HG03039 (cell line): ENCODE measurements around the gene GLIPR1.
A peak's percentile ranks its signal among the peaks of the same experiment; 100 is the strongest.
"Not testable (repeated sequence)": the region's sequence is repeated elsewhere in the genome, so short reads cannot be mapped to it uniquely, and the experiment has no call there.

Source experiments
- ATAC-seq: cut with Tn5 transposase; IDR thresholded peaks from one replicate; pipeline ENCODE4 v1.9.1; 2021; ENCODE audit warnings: mild to moderate bottlenecking, moderate library complexity; ENCODE audit not compliant: unreplicated experiment

Gene GLIPR1

DNA sequence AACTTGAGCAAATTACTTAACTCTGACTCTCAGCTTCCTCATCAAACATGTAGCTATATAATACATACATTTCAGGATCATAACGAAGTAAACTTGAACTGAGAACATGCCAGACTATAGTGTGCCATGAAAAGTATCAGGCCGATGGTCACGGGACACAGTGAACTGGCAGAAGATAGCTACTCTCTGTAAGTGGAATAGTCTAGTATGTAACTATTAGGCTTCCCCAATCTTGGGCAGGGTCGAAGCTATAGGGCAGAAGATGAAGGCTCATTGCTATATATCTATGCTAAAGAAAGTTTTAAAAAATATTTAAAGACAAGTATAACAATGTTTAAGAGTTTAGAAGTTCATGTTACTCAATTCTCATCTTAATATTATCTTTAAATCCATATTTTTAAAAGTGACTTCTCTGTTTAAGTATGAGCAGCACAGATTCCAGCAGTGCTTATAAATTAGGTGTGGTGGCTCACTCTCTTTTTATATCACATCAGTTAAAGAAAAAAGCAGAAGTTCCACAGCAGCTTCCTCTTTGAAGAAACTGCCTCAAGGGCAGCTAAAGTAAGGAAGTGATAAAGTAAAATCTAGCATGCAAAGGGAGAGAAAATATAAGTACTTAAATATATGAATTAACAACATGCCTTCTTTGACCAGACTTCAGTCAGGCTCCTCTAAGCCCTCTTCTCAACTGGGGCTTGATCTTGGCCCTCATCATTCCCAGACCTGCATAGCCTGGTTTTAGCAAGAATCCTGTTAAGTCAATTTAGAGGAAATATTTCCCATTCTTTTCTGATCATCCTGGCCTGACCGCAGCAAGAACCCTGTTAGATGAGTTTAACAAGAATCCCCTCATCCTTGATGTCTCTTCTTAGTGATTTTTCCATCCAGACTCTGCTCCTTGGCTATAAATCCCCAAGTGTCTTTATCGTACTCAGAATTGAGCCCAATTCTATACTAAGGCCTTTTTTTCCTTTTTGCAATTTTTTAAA lies 8.4 kb upstream of the GLIPR1 start:
- ATAC-seq: no peak

DNA sequence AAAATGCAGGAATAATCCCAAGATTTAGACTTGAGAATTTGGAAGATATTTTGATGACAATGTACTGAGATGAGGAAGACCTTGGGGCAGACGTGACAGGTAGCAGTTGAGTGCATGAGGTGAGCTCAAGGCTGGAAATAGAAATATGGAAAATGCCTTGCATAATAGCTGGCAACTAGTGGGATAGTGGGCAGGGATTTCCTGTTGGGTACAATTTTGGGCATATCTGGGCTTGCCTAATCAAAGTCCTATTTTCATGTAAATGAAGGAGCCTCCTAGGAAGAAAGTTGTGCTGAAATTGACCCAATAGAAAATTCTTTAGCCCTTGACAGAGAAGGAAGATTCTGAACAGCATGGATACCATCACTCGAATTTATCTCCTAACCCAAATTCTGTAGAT lies 6.4 kb upstream of the GLIPR1 start:
- no peak for ATAC-seq

DNA sequence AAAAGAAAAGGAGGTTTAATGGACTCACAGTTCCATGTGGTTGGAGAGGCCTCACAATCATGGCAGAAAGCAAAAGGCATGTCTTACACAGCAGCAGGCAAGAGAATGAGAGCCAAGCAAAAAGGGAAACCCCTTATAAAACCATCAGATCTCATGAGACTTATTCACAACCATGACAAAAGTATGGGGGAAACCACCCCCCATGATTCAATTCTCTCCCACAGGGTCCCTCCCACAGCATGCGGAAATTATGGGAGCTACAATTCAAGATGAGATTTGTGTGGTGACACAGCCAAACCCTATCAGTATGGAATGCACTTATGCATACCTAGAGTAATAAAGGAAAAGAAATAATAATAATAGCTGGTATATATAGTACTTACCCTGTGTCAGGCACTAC lies 4.5 kb upstream of the GLIPR1 start:
- ATAC-seq: no peak

GRCh38 chr12:75477137-75477536 lies 3.4 kb upstream of the GLIPR1 start:
- no peak for ATAC-seq

DNA sequence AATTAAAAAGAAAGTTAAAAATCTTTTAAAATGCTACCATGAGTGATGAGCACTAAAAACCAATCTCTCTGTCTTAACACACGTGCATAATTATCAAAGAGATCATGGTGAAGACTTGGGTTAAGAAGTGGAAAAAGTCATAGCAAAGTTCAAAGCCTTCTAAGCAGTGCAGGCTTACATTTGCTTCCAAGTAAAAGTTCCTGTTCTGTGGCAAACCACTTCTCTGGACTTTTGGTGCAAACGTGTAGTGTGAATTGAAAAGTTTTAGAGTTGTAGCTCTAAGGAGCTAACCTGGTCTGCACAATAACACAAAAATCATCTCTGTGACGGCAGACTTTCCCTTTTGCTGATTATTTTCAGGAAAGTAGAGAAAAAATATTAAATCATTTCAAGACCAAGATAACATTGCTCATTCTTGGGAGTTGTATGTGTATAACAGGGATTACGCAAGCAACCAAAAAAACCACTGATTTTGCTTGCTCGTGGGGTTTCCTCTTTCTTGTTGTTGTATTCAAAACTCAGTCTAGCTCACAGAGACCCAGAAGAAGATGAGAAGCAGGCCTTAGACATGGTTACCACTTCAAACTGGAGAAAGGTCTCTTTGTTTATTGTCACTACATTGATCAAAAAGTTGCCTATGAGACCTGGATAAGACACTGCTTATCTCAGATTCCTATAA lies 2.3 kb upstream of the GLIPR1 start:
- peak; percentile 28 for ATAC-seq

- ATAC-seq: no peak
Measured at GRCh38 chr12:75479963-75480461, 543 bp upstream of the GLIPR1 start.

DNA sequence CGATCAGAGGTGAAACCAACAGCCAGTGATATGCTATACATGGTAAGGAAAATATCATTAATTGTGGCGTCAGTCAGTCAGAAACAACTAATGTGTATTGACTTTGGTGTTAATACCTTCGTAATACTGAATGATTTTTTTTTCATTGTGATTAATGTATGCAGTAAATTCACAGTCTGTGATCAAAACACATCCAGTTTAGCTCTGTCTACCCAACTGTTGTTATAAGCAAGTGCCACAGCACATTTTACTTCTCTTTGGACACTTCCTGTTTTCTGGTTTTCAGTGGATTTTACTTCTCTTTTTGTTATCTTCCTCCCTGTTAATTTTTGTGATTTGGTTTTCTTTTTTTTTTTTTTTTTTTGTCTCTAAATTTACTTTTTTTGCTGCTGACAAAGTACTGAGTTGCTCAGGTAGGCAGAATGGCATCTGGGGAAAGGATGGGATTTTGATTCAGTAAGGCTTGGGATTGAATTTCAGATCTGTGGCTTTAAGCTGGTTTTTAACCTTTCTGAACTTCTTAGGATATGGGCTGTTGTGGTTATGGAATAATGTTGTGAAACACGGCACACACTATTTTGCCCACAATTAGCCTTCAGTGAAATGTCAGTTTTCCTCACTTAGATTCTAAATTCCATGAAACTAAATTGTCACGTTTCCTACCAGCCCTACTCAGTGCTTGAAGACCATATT lies 604 bp downstream of the GLIPR1 start:
- ATAC-seq: peak; percentile 7

DNA sequence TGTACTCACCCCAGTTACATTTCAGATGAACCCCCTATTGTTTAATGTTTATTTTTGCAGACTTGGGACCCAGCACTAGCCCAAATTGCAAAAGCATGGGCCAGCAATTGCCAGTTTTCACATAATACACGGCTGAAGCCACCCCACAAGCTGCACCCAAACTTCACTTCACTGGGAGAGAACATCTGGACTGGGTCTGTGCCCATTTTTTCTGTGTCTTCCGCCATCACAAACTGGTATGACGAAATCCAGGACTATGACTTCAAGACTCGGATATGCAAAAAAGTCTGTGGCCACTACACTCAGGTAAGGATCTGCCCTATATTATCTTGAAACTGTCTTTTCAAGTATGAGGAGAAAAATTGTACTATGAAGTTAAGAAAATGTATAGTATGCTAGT lies 1.2 kb downstream of the GLIPR1 start:
- no peak for ATAC-seq

- no peak for ATAC-seq
Measured at GRCh38 chr12:75482646-75483045, 2.1 kb downstream of the GLIPR1 start.

DNA sequence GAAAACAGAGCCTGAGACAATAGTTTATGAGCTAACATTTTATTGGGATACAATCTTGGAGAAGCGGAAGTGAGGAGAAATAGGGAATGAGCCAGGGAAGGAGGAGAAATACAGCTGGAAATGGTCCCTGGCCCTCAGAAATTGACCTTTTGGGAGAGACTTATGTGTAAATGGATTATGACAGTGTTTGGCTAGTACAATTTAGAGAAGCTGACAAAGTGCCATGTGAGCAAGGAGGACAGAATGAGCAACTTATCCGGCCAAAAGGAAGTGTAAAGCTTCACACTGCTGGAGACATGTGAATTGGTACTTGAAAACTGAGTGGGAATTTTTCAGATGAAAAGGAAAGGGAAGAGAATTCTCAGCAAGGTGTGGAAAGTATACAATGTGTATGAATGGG lies 2.9 kb downstream of the GLIPR1 start:
- ATAC-seq: no peak

GRCh38 chr12:75484450-75484849 lies 3.9 kb downstream of the GLIPR1 start:
- not testable (repeated sequence) for ATAC-seq

DNA sequence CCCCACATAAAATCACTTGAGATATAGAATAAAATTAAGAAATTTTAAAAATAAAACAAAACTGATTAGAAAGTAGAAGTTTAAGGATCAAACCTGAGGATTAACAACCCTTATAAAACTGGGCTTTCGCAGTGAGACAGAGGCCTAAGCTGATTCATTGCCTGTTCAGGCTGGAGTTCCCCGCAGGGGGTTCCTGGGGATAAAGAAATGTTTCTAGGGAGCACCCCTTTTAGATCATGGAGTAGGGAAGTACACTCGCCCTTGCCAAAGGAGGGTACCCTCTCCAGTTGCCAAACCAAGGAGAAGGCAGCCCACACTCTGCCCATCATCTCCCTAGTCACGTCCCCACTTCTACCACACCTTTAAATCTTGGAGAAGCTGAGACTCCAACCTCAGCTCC lies 6.8 kb downstream of the GLIPR1 start:
- ATAC-seq: no peak

GRCh38 chr12:75488553-75488952 lies 8.0 kb downstream of the GLIPR1 start:
- ATAC-seq: no peak

DNA sequence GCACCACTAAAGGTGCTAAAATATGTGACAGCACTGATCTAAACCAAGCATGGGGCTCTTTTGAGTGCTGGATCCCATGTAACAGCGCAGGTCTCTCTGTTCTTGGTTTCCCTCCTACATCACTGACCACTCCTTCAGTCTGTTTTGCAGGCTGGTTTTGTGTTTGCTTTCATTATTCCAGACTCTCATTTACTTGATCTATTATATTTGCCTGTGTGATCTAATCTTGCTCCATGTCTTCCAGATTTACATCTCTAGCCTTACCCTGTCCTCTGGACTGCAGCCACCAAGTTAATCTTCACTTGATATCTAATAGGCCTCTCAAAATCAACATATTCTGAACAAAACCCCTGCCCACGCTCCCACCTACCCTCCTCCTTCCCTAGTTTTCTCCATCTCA lies 8.6 kb downstream of the GLIPR1 start:
- ATAC-seq: peak; percentile 7

DNA sequence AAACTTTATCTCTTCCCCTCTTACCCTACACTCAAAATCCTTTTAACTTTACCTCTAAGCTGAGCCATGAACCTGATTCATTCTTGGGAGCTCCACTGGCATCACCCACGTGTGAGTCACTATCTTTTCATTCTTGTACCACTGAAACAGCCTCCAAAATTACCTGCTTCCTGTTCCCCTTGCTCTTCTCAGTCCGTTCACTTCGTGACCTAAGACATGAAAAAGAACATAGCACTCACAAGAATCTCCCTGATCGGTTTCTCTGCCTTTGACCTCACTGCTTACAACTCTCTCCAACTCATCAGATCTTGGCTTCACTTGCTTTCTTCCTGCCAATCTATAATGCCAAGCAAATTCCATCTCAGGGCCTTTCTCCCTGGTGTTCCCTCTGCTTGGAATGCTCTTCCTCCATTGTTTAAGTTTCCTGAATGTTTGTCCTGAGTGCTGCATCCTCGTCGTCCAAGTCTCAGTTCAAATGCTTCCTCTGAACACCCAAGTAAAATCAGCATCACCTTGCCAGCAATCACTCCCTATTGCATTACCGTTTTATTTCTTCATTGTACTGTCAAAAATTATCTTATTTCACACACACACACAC lies 9.2 kb downstream of the GLIPR1 start:
- ATAC-seq: peak; percentile 60

- ATAC-seq: no peak
Measured at GRCh38 chr12:75491169-75491568, 10.6 kb downstream of the GLIPR1 start.

DNA sequence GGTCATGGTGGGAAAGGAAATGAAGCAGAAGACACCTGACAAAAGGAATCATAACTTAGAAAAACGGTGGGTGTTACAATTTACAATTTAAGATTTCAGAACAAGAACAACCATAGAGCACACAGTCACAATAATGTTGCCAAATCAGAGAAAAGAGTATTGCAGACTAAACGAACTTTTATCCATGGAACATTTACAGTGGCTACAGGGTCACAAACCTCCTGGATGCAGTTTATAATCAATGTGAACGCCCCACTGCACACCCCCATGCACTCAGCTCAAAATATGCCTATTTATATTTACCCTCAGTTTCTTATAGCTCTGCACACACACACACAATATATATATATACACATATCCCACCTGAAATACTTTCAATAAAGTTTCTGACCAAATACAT lies 22.9 kb downstream of the GLIPR1 start:
- ATAC-seq: no peak

DNA sequence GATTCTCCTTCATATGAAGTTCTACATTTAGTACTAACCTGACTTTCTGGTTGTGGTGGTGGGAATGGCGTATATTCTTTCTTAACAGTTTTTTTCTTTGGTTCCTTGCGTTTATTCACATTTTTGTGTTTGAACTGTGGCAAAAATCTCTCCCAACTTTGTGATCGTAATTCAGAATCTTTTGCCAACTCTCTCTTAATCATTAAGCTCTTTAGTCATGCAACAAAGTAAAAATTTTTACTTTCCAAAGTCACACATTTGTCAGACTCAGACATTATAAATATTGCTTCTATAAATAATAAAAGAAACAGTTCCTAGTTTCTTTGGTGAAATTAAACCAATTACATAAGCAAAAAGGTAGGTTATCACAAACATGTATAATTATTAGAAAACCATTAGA lies 23.3 kb downstream of the GLIPR1 start:
- no peak for ATAC-seq

DNA sequence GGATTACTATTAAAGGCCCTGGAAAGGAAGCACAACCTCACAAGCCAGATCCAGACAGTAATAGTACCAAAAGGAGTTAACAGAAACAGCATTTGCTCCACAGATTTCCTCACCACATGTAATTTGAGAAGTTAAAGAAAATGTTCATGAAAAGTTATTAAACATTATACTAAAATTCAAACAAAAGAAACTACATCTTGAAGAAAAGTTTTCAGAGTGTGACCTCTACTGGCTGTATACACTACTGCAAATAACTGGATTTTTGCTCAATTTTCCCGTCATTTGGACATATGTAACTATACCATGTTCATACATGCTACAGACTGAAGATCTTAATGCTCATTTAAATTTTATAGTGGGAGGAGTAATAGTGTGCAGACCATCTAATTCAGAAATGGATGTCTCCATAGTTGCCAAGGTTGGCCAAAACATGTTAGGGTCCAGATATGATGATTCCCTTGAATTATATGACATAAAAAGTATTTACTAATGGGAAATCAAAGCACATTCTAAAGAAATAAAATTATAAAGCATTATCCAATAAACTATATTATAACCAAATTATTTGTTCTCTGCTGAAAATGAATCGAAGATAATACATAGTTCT lies 25.3 kb downstream of the GLIPR1 start:
- no peak for ATAC-seq

DNA sequence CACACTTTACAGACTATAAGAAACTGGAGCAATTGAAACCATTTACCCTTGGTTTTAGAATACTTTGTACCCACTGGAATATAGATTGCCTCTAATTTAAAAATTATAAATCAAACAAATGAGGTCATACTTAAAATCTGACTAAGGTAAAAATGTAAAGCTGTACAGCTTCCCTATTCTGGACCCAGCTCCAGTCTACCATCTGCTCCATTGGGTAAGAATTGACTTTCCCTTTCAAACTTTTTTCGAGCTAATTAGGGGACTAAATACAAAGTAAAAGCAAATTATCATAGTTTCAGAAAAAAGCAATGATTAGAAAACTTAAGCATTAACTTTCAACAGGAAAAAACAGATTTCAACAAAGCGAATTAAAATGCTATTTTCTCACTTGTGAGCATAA lies 26.5 kb downstream of the GLIPR1 start:
- no peak for ATAC-seq

GRCh38 chr12:75508159-75508558 lies 27.6 kb downstream of the GLIPR1 start:
- ATAC-seq: no peak
